Fibroblast of pulmonary artery (primary cell): ENCODE measurements around the gene ARHGAP32.

ENCODE experiments used
- DNase-seq: peaks from one replicate; pipeline ENCODE4 v3.0.0-alpha.2; 2010; ENCODE audit warnings: low read depth
- H3K4me3 ChIP-seq: replicated peaks from 2 replicates; pipeline ENCODE4 v1.5.1; 2011; ENCODE audit warnings: low read depth, mild to moderate bottlenecking, control low read depth, low read length, moderate library complexity
- TF ChIP-seq, protein P1 (sequence below): IDR thresholded peaks from 2 replicates; pipeline ENCODE4 v1.5.1; 2011; ENCODE audit warnings: mild to moderate bottlenecking, control low read depth, low read length, inconsistent platforms; ENCODE audit errors: missing control alignments

Gene ARHGAP32

DNA sequence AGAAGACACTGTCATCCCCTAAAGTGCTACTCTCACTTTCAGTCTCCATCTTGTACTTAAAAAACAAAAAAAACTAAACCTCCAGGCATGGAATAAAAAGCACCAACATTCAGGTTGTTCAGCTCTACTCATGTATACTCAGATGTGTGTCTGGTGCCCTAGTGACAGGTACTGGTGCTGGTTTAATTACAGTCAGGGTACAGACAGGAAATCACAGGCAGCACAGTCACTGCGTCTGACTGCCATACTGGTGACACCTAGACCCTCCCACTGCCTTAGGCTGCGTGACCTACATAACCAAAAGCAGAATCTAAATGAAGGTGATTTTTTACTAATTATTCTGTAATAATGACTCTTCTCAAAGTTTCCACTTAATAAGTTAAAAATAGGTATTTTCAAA is at the start of gene ARHGAP32:
TSS of gene ARHGAP32 (minus strand) at position 176 of the 400 bp plus-strand sequence. CDS start at position 49, 127 bp downstream.
- TF ChIP-seq, protein P1, sequence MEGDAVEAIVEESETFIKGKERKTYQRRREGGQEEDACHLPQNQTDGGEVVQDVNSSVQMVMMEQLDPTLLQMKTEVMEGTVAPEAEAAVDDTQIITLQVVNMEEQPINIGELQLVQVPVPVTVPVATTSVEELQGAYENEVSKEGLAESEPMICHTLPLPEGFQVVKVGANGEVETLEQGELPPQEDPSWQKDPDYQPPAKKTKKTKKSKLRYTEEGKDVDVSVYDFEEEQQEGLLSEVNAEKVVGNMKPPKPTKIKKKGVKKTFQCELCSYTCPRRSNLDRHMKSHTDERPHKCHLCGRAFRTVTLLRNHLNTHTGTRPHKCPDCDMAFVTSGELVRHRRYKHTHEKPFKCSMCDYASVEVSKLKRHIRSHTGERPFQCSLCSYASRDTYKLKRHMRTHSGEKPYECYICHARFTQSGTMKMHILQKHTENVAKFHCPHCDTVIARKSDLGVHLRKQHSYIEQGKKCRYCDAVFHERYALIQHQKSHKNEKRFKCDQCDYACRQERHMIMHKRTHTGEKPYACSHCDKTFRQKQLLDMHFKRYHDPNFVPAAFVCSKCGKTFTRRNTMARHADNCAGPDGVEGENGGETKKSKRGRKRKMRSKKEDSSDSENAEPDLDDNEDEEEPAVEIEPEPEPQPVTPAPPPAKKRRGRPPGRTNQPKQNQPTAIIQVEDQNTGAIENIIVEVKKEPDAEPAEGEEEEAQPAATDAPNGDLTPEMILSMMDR = no peak
- DNase-seq = no peak
- H3K4me3 ChIP-seq = no peak within 1 kb of the TSS

DNA sequence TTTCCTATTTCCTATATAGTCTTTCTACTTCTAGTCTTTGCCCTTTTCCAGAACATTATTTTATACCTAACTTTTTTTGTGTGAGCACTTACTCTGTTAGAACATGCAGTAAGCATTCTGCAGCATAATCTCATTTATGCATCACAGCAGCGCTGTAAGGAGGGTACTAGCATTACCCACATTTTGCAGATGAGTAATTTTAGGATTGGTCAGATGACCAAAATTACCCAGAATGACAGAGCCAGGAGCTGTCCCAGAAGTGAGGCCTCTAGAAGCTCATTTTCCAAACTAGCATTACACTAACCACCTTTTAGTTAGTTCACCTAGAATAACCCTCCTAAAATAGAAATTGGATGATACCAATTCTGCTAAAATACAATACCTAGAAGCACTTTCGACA is 47.1 kb upstream of the ARHGAP32 start:
- no peak overlapping the region for H3K4me3 ChIP-seq
- TF ChIP-seq, protein P1 = no peak
- DNase-seq = no peak

DNA sequence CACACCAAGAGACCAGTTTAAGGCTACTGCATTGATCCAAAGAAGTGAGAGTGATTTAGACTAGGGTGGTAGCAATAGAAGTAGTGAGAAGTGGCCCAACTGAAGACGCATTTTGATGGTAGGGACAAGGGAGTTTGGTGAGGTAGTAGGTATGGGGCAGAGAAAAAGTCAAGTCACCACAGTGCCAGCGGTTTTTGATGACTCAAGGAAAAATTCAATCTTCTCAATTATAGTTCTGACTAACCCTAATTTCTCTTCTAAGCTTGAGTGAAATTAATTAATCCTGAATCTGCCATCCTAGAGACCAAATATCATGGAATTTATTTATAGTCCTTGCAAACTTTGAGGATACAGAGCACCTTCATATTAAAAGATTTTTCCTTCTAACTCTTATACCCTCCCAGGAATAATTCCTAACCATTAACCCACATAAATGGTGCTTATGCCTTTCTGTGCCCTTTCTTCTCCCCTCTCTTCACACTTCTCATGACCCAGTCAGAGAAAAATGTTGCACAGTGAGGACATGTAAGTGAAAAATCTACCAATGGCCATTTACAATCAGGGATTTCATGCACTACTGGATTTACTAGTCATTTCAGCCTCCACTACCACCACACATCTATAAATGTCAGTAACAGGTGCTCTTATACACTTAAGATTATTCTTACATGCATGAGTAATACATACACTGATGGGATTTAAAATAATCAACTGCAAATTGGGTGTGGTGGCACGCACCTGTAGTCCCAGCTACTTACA is 45.9 kb upstream of the ARHGAP32 start:
- DNase-seq = no peak

GRCh38 chr11:129237456-129237855 is 45.3 kb upstream of the ARHGAP32 start:
- DNase-seq = no peak
- TF ChIP-seq, protein P1 = no peak
- no peak overlapping the region for H3K4me3 ChIP-seq

More for the DNA sequence above, 45.9 kb upstream of the ARHGAP32 start:
- H3K4me3 ChIP-seq = no peak overlapping the region
- TF ChIP-seq, protein P1 = no peak

- TF ChIP-seq, protein P1 = no peak
- no peak for DNase-seq
- H3K4me3 ChIP-seq = no peak overlapping the region
Observed at GRCh38 chr11:129236850-129237249, 44.7 kb upstream of the ARHGAP32 start.

- no peak overlapping the region for H3K4me3 ChIP-seq
- TF ChIP-seq, protein P1 = no peak
- DNase-seq = no peak
Observed at GRCh38 chr11:129234978-129235377, 42.9 kb upstream of the ARHGAP32 start.

- peak; percentile 49 for DNase-seq
- TF ChIP-seq, protein P1 = no peak
- H3K4me3 ChIP-seq = no peak overlapping the region
Observed at GRCh38 chr11:129230006-129230405, 37.9 kb upstream of the ARHGAP32 start.
